Measurements from ENCODE around the gene RAD18. TPM values are rescaled to one million over a fixed set of nuclear protein-coding genes. Genes with fewer than 3 reads are reported as not detected.

Gene RAD18
- total and polyA plus RNA-seq, 7 donors: 0.51 to 2.5 (median 2.2) TPM

GRCh38 chr3:8984081-8984480, 20.8 kb upstream of the RAD18 start:
- no peaks in the 10 kb centered on the region for H3K4me1 ChIP-seq
- 76 to 87% (median 79%) methylated on average over 6 of the region's 6 CpGs for WGBS, 3 donors
- H3K27me3 ChIP-seq (ENCODE audit: insufficient read depth in 3 of 3, low read length in 2 of 3): peaks cover 0 to 6% (median 6%) of the 10 kb centered on the region in 3 donors
- no peaks in the 10 kb centered on the region for H3K36me3 ChIP-seq (ENCODE audit: insufficient read depth in 1 of 2, low read depth in 1 of 2)
- no peak overlapping the region for H3K27ac ChIP-seq
- ATAC-seq (no peak), DNase-seq (no peak)
- peaks cover 5% of the 10 kb centered on the region for H3K9me3 ChIP-seq
- H3K4me3 ChIP-seq: no peak overlapping the region
- intact Hi-C loops (cut with DNase I): no loop called here
- TF ChIP-seq CTCF (IDR thresholded peaks at IDR 0.05): no peak

DNA sequence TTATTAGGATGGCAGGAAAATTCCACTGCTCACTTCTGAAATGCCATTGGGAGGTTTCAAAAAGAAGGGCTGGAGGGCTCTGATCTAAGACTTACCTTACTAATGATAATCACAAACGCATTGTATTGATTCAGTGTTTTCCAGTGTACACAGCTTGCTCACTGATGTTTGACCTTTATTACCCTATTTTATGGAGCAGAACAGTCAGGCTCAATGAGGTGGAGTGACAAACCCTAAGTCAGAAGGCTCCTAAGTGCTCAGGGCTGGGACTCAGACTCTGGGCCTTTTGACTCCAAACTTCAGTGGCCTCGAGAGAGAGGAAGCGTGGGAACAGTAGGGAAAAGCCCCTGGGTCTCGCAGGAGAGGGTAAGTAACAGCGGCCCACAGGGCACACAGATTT, 20.3 kb upstream of the RAD18 start:
- WGBS, 3 donors: 92 to 93% (median 93%) methylated on average over 5 of the region's 5 CpGs
- no peak overlapping the region for H3K27ac ChIP-seq
- peaks cover 0 to 6% (median 6%) of the 10 kb centered on the region in 3 donors for H3K27me3 ChIP-seq (ENCODE audit: insufficient read depth in 3 of 3, low read length in 2 of 3)
- H3K9me3 ChIP-seq: peaks cover 8% of the 10 kb centered on the region
- no peak for ATAC-seq
- intact Hi-C loops (cut with DNase I): no loop called here
- no peaks in the 10 kb centered on the region for H3K4me1 ChIP-seq
- H3K4me3 ChIP-seq: no peak overlapping the region
- no peak for TF ChIP-seq CTCF (IDR thresholded peaks at IDR 0.05)
- DNase-seq: no peak
- no peaks in the 10 kb centered on the region for H3K36me3 ChIP-seq (ENCODE audit: insufficient read depth in 1 of 2, low read depth in 1 of 2)

DNA sequence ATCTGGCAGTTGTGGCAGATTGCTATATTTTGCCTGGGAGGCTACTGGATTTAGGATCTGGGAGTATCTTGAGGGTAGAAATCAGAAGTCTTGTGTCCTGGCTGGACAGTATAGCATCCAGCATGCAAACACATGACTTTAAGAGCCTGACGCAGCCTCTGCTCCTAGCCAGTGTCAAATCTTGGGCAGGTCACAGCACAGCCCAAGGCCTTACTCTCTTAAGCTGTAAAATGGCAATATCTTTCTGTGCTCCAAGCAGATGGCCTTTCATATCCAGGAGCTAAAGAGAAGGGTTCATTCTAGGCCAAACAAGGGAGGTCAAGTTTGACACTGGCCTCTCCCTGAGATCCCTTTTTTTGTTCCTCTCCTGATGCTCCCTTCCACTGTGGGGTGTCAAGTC, 19.8 kb upstream of the RAD18 start:
- DNase-seq (no peak), ATAC-seq (no peak)
- Histone ChIP-seq H3K9me3 (peaks cover 8% of the 10 kb centered on the region), H3K27me3 (ENCODE audit: insufficient read depth in 3 of 3, low read length in 2 of 3) (peaks cover 0 to 6% (median 6%) of the 10 kb centered on the region in 3 donors), H3K36me3 (ENCODE audit: insufficient read depth in 1 of 2, low read depth in 1 of 2) (no peaks in the 10 kb centered on the region), H3K27ac (no peak overlapping the region), H3K4me3 (no peak overlapping the region), H3K4me1 (no peaks in the 10 kb centered on the region)
- no peak for TF ChIP-seq CTCF (IDR thresholded peaks at IDR 0.05)
- intact Hi-C loops (cut with DNase I): no loop called here
- 84 to 100% (median 87%) methylated on average over 1 of the region's 1 CpG for WGBS, 3 donors

GRCh38 chr3:8982509-8982908, 19.2 kb upstream of the RAD18 start:
- 29 to 32% (median 31%) methylated on average over 5 of the region's 5 CpGs for WGBS, 3 donors
- DNase-seq: no peak
- TF ChIP-seq CTCF (IDR thresholded peaks at IDR 0.05): no peak
- H3K36me3 ChIP-seq (ENCODE audit: insufficient read depth in 1 of 2, low read depth in 1 of 2): no peaks in the 10 kb centered on the region
- peaks cover 8% of the 10 kb centered on the region for H3K9me3 ChIP-seq
- H3K27ac ChIP-seq: no peak overlapping the region
- H3K27me3 ChIP-seq (ENCODE audit: insufficient read depth in 3 of 3, low read length in 2 of 3): peaks cover 0 to 6% (median 6%) of the 10 kb centered on the region in 3 donors
- H3K4me1 ChIP-seq: no peaks in the 10 kb centered on the region
- ATAC-seq: no peak
- intact Hi-C loops (cut with DNase I): no loop called here
- H3K4me3 ChIP-seq: no peak overlapping the region

DNA sequence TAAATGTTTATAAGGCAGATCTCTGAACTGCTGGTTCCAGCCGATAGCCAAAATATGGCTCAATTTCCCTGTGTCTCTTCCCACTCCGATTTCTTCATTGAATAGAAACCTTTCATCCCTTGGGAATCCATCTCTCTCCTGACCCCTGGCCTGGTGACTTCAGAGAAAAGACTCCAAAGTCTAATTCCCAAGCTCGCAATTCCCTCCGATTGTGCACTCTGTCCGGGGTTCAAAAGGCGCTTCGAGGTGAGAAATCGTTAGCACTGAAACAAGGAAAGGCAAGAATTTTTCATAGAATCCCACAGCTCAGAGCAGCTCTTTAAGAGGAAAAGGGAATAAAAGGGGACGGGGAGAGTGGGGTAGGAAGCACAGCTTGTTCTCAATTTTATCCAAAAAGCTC, 18.4 kb upstream of the RAD18 start:
- Histone ChIP-seq H3K27me3 (ENCODE audit: insufficient read depth in 3 of 3, low read length in 2 of 3) (peaks cover 0 to 9% (median 6%) of the 10 kb centered on the region in 3 donors), H3K4me1 (no peaks in the 10 kb centered on the region), H3K36me3 (ENCODE audit: insufficient read depth in 1 of 2, low read depth in 1 of 2) (no peaks in the 10 kb centered on the region), H3K27ac (no peak overlapping the region), H3K4me3 (no peak overlapping the region), H3K9me3 (peaks cover 8% of the 10 kb centered on the region)
- DNase-seq: no peak
- WGBS, 3 donors: 78 to 87% (median 87%) methylated on average over 9 of the region's 9 CpGs
- intact Hi-C loops (cut with DNase I): no loop called here
- peak in 1 of 4 donors; percentile 17 for ATAC-seq
- no peak for TF ChIP-seq CTCF (IDR thresholded peaks at IDR 0.05)

Measured in psoas muscle (tissue), 8 donors.